ENCODE measurements around the gene ME3. TPM values are rescaled to one million over a fixed set of nuclear protein-coding genes. Genes with fewer than 3 reads are reported as not detected.
"Not testable (repeated sequence)": the region's sequence is repeated elsewhere in the genome, so short reads cannot be mapped to it uniquely, and the experiment has no call there.

The ME3 gene
- total RNA-seq, 1 donor from 2014 or later, result 19.9 TPM

- intact Hi-C loops (cut with DNase I), result no loop called here
- DNase-seq (ENCODE audit: low spot score), result no peak
Observed at GRCh38 chr11:86547727-86548126, 124.7 kb downstream of the ME3 start.

GRCh38 chr11:86541299-86541698 lies 131.1 kb downstream of the ME3 start:
- DNase-seq (ENCODE audit: low spot score); intact Hi-C loops (cut with DNase I): not testable (repeated sequence)

GRCh38 chr11:86538223-86538548 lies 134.2 kb downstream of the ME3 start:
- intact Hi-C loops (cut with DNase I), result no loop called here
- DNase-seq (ENCODE audit: low spot score), result no peak

- no peak for DNase-seq (ENCODE audit: low spot score)
- intact Hi-C loops (cut with DNase I), result no loop called here
Observed at GRCh38 chr11:86537541-86538222, 134.7 kb downstream of the ME3 start.

- intact Hi-C loops (cut with DNase I), result no loop called here
- no peak for DNase-seq (ENCODE audit: low spot score)
Observed at GRCh38 chr11:86535773-86536172, 136.6 kb downstream of the ME3 start.

- DNase-seq (ENCODE audit: low spot score), result no peak
- intact Hi-C loops (cut with DNase I), result loop anchor here (5.0 kb wide), 1 partner anchor 57 kb away; no protein-coding TSS in a partner anchor
Observed at GRCh38 chr11:86524620-86525352, 147.6 kb downstream of the ME3 start.

- DNase-seq (ENCODE audit: low spot score), result no peak
- intact Hi-C loops (cut with DNase I), result loop anchor here (5.0 kb wide), 1 partner anchor 57 kb away; no protein-coding TSS in a partner anchor
Observed at GRCh38 chr11:86523738-86524619, 148.4 kb downstream of the ME3 start.

- DNase-seq (ENCODE audit: low spot score), result not testable (repeated sequence)
- intact Hi-C loops (cut with DNase I), result loop anchor here (5.0 kb wide), 1 partner anchor 55 kb away; no protein-coding TSS in a partner anchor
Observed at GRCh38 chr11:86522512-86522911, 149.9 kb downstream of the ME3 start.

- DNase-seq (ENCODE audit: low spot score), result no peak
- intact Hi-C loops (cut with DNase I), result no loop called here
Observed at GRCh38 chr11:86519064-86519911, 153.1 kb downstream of the ME3 start.

- no peak for DNase-seq (ENCODE audit: low spot score)
- intact Hi-C loops (cut with DNase I), result no loop called here
Observed at GRCh38 chr11:86518211-86518610, 154.2 kb downstream of the ME3 start.

- intact Hi-C loops (cut with DNase I), result no loop called here
- no peak for DNase-seq (ENCODE audit: low spot score)
Observed at GRCh38 chr11:86517557-86517956, 154.9 kb downstream of the ME3 start.

- intact Hi-C loops (cut with DNase I), result no loop called here
- no peak for DNase-seq (ENCODE audit: low spot score)
Observed at GRCh38 chr11:86515297-86516094, 156.9 kb downstream of the ME3 start.

GRCh38 chr11:86514453-86514852 lies 158.0 kb downstream of the ME3 start:
- DNase-seq (ENCODE audit: low spot score), result no peak
- intact Hi-C loops (cut with DNase I), result no loop called here

- intact Hi-C loops (cut with DNase I), result no loop called here
- DNase-seq (ENCODE audit: low spot score), result no peak
Observed at GRCh38 chr11:86513746-86514373, 158.6 kb downstream of the ME3 start.

GRCh38 chr11:86513138-86513537 lies 159.3 kb downstream of the ME3 start:
- no peak for DNase-seq (ENCODE audit: low spot score)
- intact Hi-C loops (cut with DNase I), result no loop called here

- intact Hi-C loops (cut with DNase I), result no loop called here
- DNase-seq (ENCODE audit: low spot score), result no peak
Observed at GRCh38 chr11:86511086-86511551, 161.3 kb downstream of the ME3 start.

GRCh38 chr11:86510674-86511073 lies 161.7 kb downstream of the ME3 start:
- intact Hi-C loops (cut with DNase I), result no loop called here

GRCh38 chr11:86510097-86510496 lies 162.3 kb downstream of the ME3 start:
- intact Hi-C loops (cut with DNase I), result no loop called here
- DNase-seq (ENCODE audit: low spot score), result no peak

More at GRCh38 chr11:86510674-86511073, 161.7 kb downstream of the ME3 start:
- DNase-seq (ENCODE audit: low spot score), result no peak
